Measurements from ENCODE around the gene DDX60. TPM values are rescaled to one million over a fixed set of nuclear protein-coding genes. Genes with fewer than 3 reads are reported as not detected.
"Not testable (repeated sequence)": the region's sequence is repeated elsewhere in the genome, so short reads cannot be mapped to it uniquely, and the experiment has no call there.

The DDX60 gene
- total and polyA plus RNA-seq, 8 donors, result 1.2 to 10.2 (median 3.7) TPM

DNA sequence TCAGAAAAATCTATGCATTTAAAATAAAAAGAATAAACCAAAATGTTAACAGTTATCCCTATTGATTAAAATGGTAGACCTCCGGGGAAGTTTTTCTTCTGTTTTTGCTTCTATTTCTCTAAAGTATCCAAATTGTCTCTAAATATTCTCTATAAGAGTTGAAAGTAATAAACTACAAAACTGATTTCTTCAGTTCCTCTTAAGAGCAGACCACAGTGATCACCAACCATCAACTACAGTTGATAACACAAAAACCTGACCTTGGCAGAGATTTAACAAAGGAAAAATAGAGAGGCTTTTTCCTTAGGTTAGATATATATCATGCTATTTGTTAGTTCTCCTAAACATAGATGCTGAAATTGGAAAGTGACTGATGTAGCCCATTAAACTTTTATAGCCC lies 27.3 kb downstream of the DDX60 start:
- FAIRE-seq, result no peak
- H3K27me3 ChIP-seq, result no peaks in the 10 kb centered on the region
- intact Hi-C loops (cut with DNase I), result no loop called here
- WGBS, 2 donors, result 95 to 96% methylated on average over 1 of the region's 1 CpG
- H3K4me3 ChIP-seq, result no peak overlapping the region
- no peak overlapping the region for H3K27ac ChIP-seq
- no peaks in the 10 kb centered on the region for H3K9me3 ChIP-seq
- ATAC-seq, result no peak
- DNase-seq, result no peak
- H3K36me3 ChIP-seq, result no peaks in the 10 kb centered on the region
- no peak for TF ChIP-seq CTCF (IDR thresholded peaks at IDR 0.05)
- no peaks in the 10 kb centered on the region for H3K4me1 ChIP-seq

DNA sequence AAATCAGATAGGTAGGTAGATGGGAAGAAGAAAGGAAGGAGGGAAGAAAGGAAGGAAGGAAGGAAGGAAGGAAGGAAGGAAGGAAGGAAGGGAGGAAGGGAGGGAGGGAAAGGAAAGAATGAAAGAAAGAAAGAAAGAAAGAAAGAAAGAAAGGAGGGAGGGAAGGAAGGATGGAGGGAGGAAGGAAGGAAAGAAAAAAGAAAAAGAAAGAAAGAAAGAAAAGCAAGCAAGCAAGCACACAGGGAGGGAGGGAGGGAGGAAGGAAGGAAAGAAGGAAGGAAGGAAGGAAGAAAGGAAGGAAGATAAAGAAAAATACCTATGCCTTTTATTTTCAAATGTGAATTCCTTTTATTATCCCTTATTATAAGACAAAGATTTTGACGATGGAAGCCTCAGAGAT lies 32.7 kb downstream of the DDX60 start:
- not testable (repeated sequence) for H3K27me3 ChIP-seq, FAIRE-seq
- WGBS, 2 donors, result 88% methylated on average over 1 of the region's 1 CpG

GRCh38 chr4:168279556-168279955 lies 39.0 kb downstream of the DDX60 start:
- H3K4me3 ChIP-seq, result no peak overlapping the region
- FAIRE-seq (no peak), ATAC-seq (no peak), DNase-seq (no peak)
- intact Hi-C loops (cut with DNase I), result no loop called here
- no peaks in the 10 kb centered on the region for H3K27me3 ChIP-seq
- H3K4me1 ChIP-seq, result no peaks in the 10 kb centered on the region
- H3K9me3 ChIP-seq, result no peaks in the 10 kb centered on the region
- WGBS, 2 donors, result 63 to 66% methylated on average over 2 of the region's 2 CpGs
- no peak for TF ChIP-seq CTCF (IDR thresholded peaks at IDR 0.05)
- no peaks in the 10 kb centered on the region for H3K36me3 ChIP-seq
- no peak overlapping the region for H3K27ac ChIP-seq

More for the DNA sequence above, 32.7 kb downstream of the DDX60 start:
- H3K9me3 ChIP-seq; H3K4me3 ChIP-seq; H3K4me1 ChIP-seq; H3K27ac ChIP-seq; ATAC-seq; DNase-seq; H3K36me3 ChIP-seq; intact Hi-C loops (cut with DNase I): not testable (repeated sequence)

GRCh38 chr4:168275836-168276235 lies 42.7 kb downstream of the DDX60 start:
- Histone ChIP-seq H3K36me3 (peaks cover 0 to 11% (median 3%) of the 10 kb centered on the region in 3 donors), H3K4me3 (no peak overlapping the region), H3K9me3 (no peaks in the 10 kb centered on the region), H3K27me3 (no peaks in the 10 kb centered on the region), H3K27ac (no peak overlapping the region), H3K4me1 (no peaks in the 10 kb centered on the region)
- ATAC-seq (no peak), DNase-seq (no peak), FAIRE-seq (no peak)
- intact Hi-C loops (cut with DNase I), result no loop called here
- 85 to 87% methylated on average over 2 of the region's 2 CpGs for WGBS, 2 donors
- TF ChIP-seq CTCF (IDR thresholded peaks at IDR 0.05), result no peak

GRCh38 chr4:168274871-168275270 lies 43.7 kb downstream of the DDX60 start:
- H3K27ac ChIP-seq, result no peak overlapping the region
- DNase-seq (no peak), ATAC-seq (no peak), FAIRE-seq (no peak)
- H3K4me3 ChIP-seq, result no peak overlapping the region
- intact Hi-C loops (cut with DNase I), result no loop called here
- WGBS, 2 donors, result 95 to 100% methylated on average over 1 of the region's 1 CpG
- peaks cover 0 to 11% (median 3%) of the 10 kb centered on the region in 3 donors for H3K36me3 ChIP-seq
- no peaks in the 10 kb centered on the region for H3K27me3 ChIP-seq
- H3K4me1 ChIP-seq, result peaks cover 0 to 6% (median 0%) of the 10 kb centered on the region in 3 donors
- TF ChIP-seq CTCF (IDR thresholded peaks at IDR 0.05), result no peak
- no peaks in the 10 kb centered on the region for H3K9me3 ChIP-seq

Data from pancreas (tissue), 10 donors.